GM18873 (cell line): ENCODE results near the gene NEK11.
"Not testable (repeated sequence)": the region's sequence is repeated elsewhere in the genome, so short reads cannot be mapped to it uniquely, and the experiment has no call there.

Source experiments
- ATAC-seq: cut with Tn5 transposase; IDR thresholded peaks from one replicate; pipeline ENCODE4 v1.9.1; 2021; ENCODE audit warnings: mild to moderate bottlenecking, moderate library complexity, moderate number of reproducible peaks; ENCODE audit not compliant: unreplicated experiment, low FRiP score

Gene NEK11

GRCh38 chr3:131282967-131283366 is 256.3 kb downstream of the NEK11 start:
- no peak for ATAC-seq

DNA sequence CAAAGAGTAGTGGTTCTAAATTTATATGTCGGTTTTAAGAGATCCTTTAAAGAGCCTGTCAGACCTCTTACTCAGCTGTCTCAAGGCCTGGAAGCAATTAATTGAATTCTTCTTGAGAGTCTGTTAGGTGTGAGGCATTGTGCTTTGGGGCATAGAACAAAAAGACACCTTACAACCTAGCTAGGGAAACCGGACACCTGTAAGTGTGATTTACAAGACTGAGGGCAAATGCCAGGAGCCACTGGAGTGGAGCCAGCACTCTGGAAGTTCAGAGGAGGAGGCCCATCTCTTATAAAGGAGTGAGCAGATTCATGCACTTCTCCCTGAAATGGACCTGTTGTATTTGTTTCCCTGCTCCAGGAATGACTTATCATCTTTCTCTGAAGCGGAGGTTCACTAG is 257.2 kb downstream of the NEK11 start:
- no peak for ATAC-seq

- no peak for ATAC-seq
These were observed 257.6 kb downstream of the NEK11 start for GRCh38 chr3:131284302-131284701.

DNA sequence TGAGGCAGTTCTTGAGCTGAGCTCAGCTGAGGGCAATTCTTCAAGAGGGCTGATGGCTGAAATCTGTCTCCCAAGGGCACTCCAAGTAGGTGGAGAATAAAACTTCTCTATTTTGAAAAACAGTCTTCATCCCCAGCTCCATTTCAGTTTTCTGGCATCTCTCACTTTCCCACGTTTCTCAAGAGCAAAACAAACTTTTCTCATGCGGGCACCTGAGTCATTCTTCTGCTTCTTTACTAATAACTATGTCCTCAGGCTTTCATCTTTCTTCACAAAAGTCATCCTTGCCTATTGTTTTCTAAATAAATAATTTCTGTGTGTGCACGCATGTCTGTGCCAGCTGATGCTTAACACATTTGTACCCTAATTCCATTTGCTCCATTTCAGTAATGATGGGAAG is 258.8 kb downstream of the NEK11 start:
- ATAC-seq, result no peak

- no peak for ATAC-seq
These were observed 273.2 kb downstream of the NEK11 start for GRCh38 chr3:131299836-131300235.

DNA sequence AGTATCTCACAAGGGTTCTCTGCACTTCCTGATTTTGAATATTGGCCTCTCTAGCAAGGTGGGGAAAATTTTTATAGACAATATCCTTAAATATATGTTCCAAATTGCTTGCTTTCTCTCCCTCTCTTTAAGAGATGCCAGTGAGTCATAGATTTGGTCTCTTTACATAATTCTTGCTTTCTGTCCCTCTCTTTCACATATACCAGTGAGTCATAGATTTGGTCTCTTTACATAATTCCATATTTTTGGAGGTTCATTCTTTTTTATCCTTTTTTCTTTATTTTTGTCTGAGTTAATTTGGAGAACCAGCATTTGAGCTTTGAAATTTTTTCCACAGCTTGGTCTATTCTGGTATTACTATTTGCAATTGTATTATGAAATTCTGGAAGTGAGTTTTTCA is 277.2 kb downstream of the NEK11 start:
- no peak for ATAC-seq

DNA sequence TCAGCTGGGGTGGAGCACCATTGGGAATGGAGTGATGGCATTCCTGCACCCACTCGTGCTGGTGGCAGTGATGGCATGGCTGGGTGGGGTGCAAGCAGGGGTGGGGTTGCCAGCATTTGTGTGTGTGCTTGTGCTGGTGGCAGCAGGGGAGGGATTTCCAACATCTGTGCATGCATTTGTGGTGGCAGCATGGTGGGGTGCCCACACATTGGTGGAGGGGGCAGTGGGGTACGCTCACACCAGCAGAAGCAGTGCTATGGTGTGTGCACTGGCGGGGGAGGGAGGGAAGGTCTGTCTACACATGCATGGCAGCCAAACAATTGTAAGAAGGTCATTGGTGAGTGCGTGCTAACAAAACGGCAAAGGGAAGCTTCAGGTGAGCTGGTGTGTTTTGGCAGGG is 278.2 kb downstream of the NEK11 start:
- ATAC-seq, result no peak

DNA sequence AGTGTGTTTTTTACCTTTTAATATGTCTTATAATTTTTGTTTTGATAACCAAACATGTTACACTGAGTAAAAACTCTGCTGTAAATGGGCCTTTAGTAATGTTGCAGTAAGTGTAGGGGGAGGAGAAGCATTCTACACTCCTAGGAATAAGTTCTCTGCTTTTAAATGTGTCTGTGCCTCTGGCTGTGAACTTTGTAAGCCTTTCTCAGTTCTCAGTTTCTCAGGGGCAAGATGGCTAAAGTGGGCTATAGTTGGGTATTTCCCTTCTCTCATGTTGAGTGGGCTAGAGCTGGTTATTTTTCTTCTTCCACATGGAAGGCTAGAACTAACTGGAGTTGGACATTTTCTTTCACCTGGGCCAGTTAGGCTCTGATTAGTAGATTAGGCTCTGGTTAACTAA is 279.6 kb downstream of the NEK11 start:
- no peak for ATAC-seq

- no peak for ATAC-seq
These were observed 287.6 kb downstream of the NEK11 start for GRCh38 chr3:131314318-131314717.

- no peak for ATAC-seq
These were observed 288.5 kb downstream of the NEK11 start for GRCh38 chr3:131315162-131315561.

- no peak for ATAC-seq
These were observed 291.0 kb downstream of the NEK11 start for GRCh38 chr3:131317667-131318066.

DNA sequence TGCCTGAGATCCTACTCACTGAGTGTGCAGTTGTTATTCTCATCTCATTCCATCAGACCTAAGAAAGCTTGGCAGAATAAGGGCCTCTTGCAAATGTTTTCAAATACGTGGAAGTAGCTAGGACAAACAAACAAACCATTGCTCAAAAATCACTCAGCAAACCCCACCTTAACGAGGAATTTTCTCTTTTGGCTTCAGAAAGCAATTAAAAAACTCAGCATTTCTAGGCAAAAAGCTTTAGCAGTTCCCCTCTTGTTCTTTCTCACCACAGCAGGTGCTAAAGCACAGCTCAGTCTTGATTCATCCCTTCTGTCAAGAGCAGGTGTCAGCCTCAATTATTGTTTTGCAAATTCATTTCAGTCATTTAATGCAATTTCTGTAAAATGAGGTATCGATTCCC is 296.3 kb downstream of the NEK11 start:
- no peak for ATAC-seq

DNA sequence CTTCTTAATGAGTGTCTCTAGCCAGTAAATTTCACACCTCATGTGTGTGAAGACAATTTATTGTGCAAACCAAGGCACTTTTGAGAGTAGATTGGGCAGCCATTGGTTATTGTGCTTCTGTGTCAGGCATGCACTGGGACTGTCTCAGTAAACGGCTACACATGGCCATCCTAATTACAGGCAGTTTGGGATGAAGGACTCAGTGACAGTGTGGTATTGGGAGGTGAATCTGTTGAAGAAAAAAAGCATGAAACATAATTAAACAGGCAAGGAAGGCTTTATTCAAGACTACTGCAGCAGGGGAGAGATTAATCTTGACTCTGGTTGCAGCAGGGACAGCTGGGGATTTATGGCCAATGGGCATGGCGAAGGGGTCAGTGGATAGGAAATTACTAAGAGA is 297.1 kb downstream of the NEK11 start:
- no peak for ATAC-seq

DNA sequence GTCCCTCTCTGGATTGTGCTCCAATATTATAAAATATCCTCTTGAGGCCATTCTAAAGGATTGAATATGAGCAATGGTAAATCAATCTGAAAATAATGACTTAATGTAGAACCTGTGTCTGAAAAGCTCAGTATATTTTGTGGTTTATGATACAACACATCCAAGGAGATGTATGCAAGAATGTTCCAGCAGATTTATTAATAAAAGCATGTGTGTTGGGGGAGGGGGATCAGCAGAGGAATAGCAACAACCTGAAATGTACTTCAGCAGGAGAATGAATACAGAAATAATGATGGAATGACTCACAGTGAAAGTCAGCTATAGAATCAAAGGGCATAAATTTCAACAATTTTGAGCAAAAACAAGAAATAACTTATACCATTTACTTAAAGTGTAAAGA is 298.2 kb downstream of the NEK11 start:
- ATAC-seq, result no peak

DNA sequence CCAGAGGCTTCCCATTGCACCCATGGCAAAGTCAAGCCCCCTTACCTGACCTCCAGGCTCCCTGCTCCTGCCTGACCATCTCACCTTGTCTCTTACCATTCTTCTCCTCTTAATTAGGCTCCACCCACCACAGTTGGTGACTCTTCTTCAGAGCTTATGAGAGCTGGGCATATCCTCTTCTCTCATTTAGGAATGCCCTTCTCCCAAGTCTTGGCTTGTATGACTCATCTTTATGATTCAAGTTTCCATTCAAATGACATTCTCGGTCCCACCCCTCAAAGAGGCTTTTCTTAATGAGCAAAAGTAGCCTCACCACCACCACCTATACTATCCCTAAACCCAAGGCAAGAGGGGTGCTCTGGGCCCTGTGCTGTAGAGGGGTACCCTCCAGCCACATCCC is 299.6 kb downstream of the NEK11 start:
- no peak for ATAC-seq

DNA sequence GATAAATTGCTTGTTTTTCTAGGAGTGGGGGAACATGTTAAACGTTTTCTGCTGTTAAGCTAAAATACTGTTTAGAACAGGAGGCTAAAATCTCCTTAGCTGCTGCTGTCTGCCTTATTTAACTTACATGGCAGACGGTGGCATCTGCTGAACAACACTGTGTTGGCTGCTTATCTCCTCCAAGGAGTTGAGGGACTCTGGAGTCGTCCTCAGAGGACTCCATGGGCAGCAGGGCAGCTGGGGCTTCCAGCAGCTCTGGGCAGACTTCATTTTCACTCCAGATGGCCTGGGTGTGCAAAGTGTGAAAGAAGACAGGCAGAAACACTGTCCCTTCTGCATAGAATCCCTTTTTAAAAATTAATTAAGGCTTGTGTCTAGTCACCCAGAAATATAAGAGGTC is 302.0 kb downstream of the NEK11 start:
- no peak for ATAC-seq

DNA sequence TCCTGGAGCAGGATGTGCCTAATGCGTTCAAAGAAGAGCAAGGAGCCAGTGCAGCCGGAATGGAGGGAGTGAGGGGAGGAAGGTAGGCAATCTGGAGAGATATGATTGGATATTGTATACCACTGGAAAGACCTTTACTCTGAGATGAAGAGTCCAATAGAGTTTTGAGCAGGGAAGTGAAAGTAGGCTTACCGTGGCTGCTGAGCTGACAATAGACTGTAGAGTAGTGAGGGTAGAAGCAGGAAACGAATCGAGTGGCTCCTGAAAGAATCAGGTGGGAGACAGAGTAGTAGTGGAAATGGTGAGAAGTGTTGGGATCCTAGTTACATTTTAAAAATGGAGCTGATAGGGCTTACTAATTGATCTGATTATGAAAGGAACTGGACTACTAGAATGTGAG is 303.1 kb downstream of the NEK11 start:
- ATAC-seq, result no peak

DNA sequence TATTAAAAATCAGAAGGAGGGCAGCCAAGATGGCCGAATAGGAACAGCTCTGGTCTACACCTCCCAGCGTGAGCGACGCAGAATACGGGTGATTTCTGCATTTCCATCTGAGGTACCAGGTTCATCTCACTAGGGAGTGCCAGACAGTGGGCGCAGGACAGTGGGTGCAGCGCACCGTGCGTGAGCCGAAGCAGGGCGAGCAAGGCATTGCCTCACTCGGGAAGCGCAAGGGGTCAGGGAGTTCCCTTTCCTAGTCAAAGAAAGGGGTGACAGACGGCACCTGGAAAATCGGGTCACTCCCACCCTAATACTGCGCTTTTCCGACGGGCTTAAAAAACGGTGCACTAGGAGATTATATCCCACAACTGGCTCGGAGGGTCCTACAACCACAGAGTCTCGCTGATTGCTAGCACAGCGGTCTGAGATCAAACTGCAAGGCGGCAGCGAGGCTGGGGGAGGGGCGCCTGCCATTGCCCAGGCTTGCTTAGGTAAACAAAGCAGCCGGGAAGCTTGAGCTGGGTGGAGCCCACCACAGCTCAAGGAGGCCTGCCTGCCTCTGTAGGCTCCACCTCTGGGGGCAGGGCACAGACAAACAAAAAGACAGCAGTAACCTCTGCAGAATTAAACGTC is 304.9 kb downstream of the NEK11 start:
- ATAC-seq, result not testable (repeated sequence)

DNA sequence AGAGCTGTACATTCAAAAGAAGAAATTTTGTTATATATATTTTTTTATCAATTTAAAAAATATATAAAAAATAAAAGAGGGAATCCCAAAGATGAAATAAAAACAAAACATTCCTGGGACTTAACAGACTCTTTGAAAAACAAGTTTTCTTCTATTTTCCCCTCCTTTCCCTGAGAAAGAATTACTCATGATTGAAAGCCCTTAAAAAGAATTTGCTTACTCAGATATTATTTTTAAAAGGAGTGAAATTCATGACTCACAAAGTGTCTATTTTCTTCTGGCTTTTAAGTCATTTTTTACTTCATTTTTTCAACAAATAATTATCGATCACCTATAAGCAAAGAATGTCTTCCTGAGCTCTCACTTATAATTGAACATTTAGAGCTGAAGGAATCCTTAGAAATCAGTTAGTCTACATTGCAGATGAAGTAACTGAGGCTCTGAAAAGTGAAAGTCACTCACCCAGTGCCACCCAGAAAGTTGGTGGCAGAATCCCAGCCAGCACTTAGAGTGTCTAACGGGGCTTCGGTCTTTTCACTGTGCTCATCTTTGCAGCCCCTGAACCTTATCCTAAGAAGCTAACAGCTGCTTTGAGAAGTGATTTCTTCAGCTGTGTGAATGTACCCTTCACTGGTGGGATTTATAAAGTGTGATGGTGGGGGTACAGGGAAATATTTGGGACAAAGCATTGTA is 312.4 kb downstream of the NEK11 start:
- no peak for ATAC-seq

GRCh38 chr3:131341761-131342160 is 315.1 kb downstream of the NEK11 start:
- ATAC-seq, result no peak

DNA sequence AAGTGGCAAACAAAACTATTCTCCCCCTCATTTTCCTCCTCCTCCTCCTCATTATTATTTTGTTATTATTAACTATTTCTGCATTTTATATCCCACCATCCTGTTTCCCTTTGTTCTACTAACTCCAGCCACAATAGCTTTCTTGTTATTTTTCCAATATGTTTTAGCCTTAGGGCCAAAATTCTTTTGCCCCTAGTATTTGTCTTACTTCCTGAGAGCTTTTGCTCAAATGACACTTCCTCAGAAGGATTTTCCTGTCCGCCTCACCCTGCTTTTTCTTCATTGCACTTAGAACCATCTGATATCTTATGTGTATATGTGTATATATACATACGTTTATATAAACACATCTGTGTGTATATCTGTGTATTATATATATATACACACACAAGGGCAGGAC is 322.2 kb downstream of the NEK11 start:
- no peak for ATAC-seq

DNA sequence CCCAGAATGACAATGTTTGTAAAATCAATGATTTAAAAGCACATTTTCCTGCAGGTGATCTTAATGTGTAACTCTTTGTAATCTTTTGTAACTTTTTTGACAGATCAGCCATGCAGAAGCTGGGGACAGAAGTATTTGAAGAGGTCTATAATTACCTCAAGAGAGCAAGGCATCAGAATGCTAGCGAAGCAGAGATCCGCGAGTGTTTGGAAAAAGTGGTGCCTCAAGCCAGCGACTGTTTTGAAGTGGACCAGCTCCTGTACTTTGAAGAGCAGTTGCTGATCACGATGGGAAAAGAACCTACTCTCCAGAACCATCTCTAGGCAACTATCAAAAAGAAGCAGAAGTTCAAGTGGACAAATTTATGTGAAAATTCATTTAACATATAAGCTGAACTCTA is 322.8 kb downstream of the NEK11 start:
- ATAC-seq, result no peak
